ENCODE measurements around the gene ZFX.

The ZFX gene

GRCh38 chrX:24149351-24150050 lies at the start of gene ZFX:
Gene ZFX, plus strand, starts transcription at chrX:24149729. Its CDS starts 23,014 bp downstream, at chrX:24172743.
- Mint-ChIP-seq H3K36me3 (ENCODE audit: low read depth) (peaks cover 23% of the 10 kb centered on the region), H3K27ac (peak within 1 kb of the TSS; percentile 100), H3K4me3 (peak within 1 kb of the TSS; percentile 87 to 96 (median 95)), H3K4me1 (peaks cover 76% of the 10 kb centered on the region), H3K27me3 (ENCODE audit: low read depth) (no peaks in the 10 kb centered on the region), H3K9me3 (no peaks in the 10 kb centered on the region)
- no peak for TF ChIP-seq CTCF (IDR thresholded peaks at IDR 0.05; ENCODE audit: unreplicated experiment in 3 of 3)

GRCh38 chrX:24100713-24101112 lies 48.8 kb upstream of the ZFX start:
- Mint-ChIP-seq H3K4me3 (no peak overlapping the region), H3K4me1 (peaks cover 30% of the 10 kb centered on the region), H3K27me3 (ENCODE audit: low read depth) (no peaks in the 10 kb centered on the region), H3K36me3 (ENCODE audit: low read depth) (no peaks in the 10 kb centered on the region), H3K9me3 (no peaks in the 10 kb centered on the region), H3K27ac (peak overlapping the region; percentile 90 to 94 (median 90))
- TF ChIP-seq CTCF (IDR thresholded peaks at IDR 0.05; ENCODE audit: unreplicated experiment in 3 of 3): no peak

- Mint-ChIP-seq H3K27ac (peak overlapping the region; percentile 92 to 96 (median 94)), H3K4me1 (peaks cover 37% of the 10 kb centered on the region), H3K27me3 (ENCODE audit: low read depth) (no peaks in the 10 kb centered on the region), H3K36me3 (ENCODE audit: low read depth) (no peaks in the 10 kb centered on the region), H3K4me3 (peak overlapping the region in 2 of 3 experiments; percentile 41 to 45), H3K9me3 (no peaks in the 10 kb centered on the region)
- TF ChIP-seq CTCF (IDR thresholded peaks at IDR 0.05; ENCODE audit: unreplicated experiment in 3 of 3): no peak
Observed at GRCh38 chrX:24110069-24110468, 39.5 kb upstream of the ZFX start.

- TF ChIP-seq CTCF (IDR thresholded peaks at IDR 0.05; ENCODE audit: unreplicated experiment in 3 of 3): no peak
- H3K27ac Mint-ChIP-seq: peak overlapping the region; percentile 38 to 73 (median 68)
- peaks cover 38% of the 10 kb centered on the region for H3K4me1 Mint-ChIP-seq
- H3K4me3 Mint-ChIP-seq: no peak overlapping the region
- no peaks in the 10 kb centered on the region for H3K9me3 Mint-ChIP-seq
- no peaks in the 10 kb centered on the region for H3K27me3 Mint-ChIP-seq (ENCODE audit: low read depth)
- H3K36me3 Mint-ChIP-seq (ENCODE audit: low read depth): no peaks in the 10 kb centered on the region
Observed at GRCh38 chrX:24113181-24113580, 36.3 kb upstream of the ZFX start.

GRCh38 chrX:24117258-24117657 lies 32.3 kb upstream of the ZFX start:
- peak overlapping the region in 2 of 3 experiments; percentile 53 to 57 for H3K4me3 Mint-ChIP-seq
- H3K4me1 Mint-ChIP-seq: peaks cover 20% of the 10 kb centered on the region
- H3K9me3 Mint-ChIP-seq: no peaks in the 10 kb centered on the region
- peak overlapping the region; percentile 59 to 91 (median 91) for H3K27ac Mint-ChIP-seq
- no peak for TF ChIP-seq CTCF (IDR thresholded peaks at IDR 0.05; ENCODE audit: unreplicated experiment in 3 of 3)
- no peaks in the 10 kb centered on the region for H3K36me3 Mint-ChIP-seq (ENCODE audit: low read depth)
- H3K27me3 Mint-ChIP-seq (ENCODE audit: low read depth): no peaks in the 10 kb centered on the region

Measured in nephron (organoid).